DMS153 (cell line): ENCODE data around the gene FOXJ3.

Source experiments
- DNase-seq: peaks from one replicate; lab custom pipeline; 2025; lab: John Stamatoyannopoulos, UW

FOXJ3 gene

GRCh38 chr1:42335050-42335808 is at the start of gene FOXJ3:
Gene FOXJ3, minus strand, starts transcription at chr1:42335235. Its CDS starts 24,142 bp downstream, at chr1:42311093.
- peak; percentile 98 for DNase-seq

GRCh38 chr1:42381280-42381673 is 46.2 kb upstream of the FOXJ3 start:
- DNase-seq, result no peak

GRCh38 chr1:42380586-42381279 is 45.7 kb upstream of the FOXJ3 start, which contains the start of gene RIMKLA:
Gene RIMKLA, plus strand, starts transcription at chr1:42380792. Its CDS starts 143 bp downstream, at chr1:42380935.
- DNase-seq, result peak; percentile 76

- no peak for DNase-seq
Observed at GRCh38 chr1:42379794-42380585, 45.0 kb upstream of the FOXJ3 start.

- DNase-seq, result no peak
Observed at GRCh38 chr1:42372796-42373195, 37.8 kb upstream of the FOXJ3 start.

- no peak for DNase-seq
Observed at GRCh38 chr1:42370876-42371549, 36.0 kb upstream of the FOXJ3 start.

GRCh38 chr1:42369471-42369870 is 34.4 kb upstream of the FOXJ3 start:
- DNase-seq, result no peak

- no peak for DNase-seq
Observed at GRCh38 chr1:42368096-42368795, 33.2 kb upstream of the FOXJ3 start.

GRCh38 chr1:42365118-42365517 is 30.1 kb upstream of the FOXJ3 start:
- no peak for DNase-seq

- DNase-seq, result no peak
Observed at GRCh38 chr1:42364542-42364941, 29.5 kb upstream of the FOXJ3 start.

- DNase-seq, result no peak
Observed at GRCh38 chr1:42364089-42364488, 29.1 kb upstream of the FOXJ3 start.

- no peak for DNase-seq
Observed at GRCh38 chr1:42359466-42359865, 24.4 kb upstream of the FOXJ3 start.

GRCh38 chr1:42358791-42359190 is 23.8 kb upstream of the FOXJ3 start:
- DNase-seq, result no peak

- DNase-seq, result no peak
Observed at GRCh38 chr1:42350086-42350485, 15.1 kb upstream of the FOXJ3 start.

- DNase-seq, result no peak
Observed at GRCh38 chr1:42348498-42348897, 13.5 kb upstream of the FOXJ3 start.

- no peak for DNase-seq
Observed at GRCh38 chr1:42343049-42343448, 8.0 kb upstream of the FOXJ3 start.

GRCh38 chr1:42340901-42341300 is 5.9 kb upstream of the FOXJ3 start:
- peak; percentile 98 for DNase-seq

- DNase-seq, result peak; percentile 100
Observed at GRCh38 chr1:42340093-42340492, 5.1 kb upstream of the FOXJ3 start.

GRCh38 chr1:42336978-42337377 is 1.9 kb upstream of the FOXJ3 start:
- no peak for DNase-seq

- peak; percentile 88 for DNase-seq
Observed at GRCh38 chr1:42335809-42336518, 929 bp upstream of the FOXJ3 start.
